Rectal smooth muscle tissue (tissue), 1 donor: ENCODE results near the gene SH3GLB2.
"Not testable (repeated sequence)": the region's sequence is repeated elsewhere in the genome, so short reads cannot be mapped to it uniquely, and the experiment has no call there.

Experiments
- H3K27ac ChIP-seq: one replicate; pipeline ENCODE4 v1.7.0; 2013; ENCODE audit warnings: low read depth, low read length, inconsistent platforms
- H3K27me3 ChIP-seq: one replicate; pipeline ENCODE4 v1.7.0; 2013; ENCODE audit warnings: low read length; ENCODE audit not compliant: control insufficient read depth, insufficient read depth
- H3K36me3 ChIP-seq: one replicate; pipeline ENCODE4 v1.7.0; 2013; ENCODE audit warnings: low read length; ENCODE audit not compliant: control insufficient read depth, insufficient read depth
- H3K4me1 ChIP-seq: one replicate; pipeline ENCODE4 v1.7.0; 2013; ENCODE audit warnings: low read length; ENCODE audit not compliant: control insufficient read depth, insufficient read depth
- H3K4me3 ChIP-seq: one replicate; pipeline ENCODE4 v1.7.0; 2013; ENCODE audit warnings: low read length
- H3K9ac ChIP-seq: one replicate; pipeline ENCODE4 v1.7.0; 2013; ENCODE audit warnings: low read length

The SH3GLB2 gene

DNA sequence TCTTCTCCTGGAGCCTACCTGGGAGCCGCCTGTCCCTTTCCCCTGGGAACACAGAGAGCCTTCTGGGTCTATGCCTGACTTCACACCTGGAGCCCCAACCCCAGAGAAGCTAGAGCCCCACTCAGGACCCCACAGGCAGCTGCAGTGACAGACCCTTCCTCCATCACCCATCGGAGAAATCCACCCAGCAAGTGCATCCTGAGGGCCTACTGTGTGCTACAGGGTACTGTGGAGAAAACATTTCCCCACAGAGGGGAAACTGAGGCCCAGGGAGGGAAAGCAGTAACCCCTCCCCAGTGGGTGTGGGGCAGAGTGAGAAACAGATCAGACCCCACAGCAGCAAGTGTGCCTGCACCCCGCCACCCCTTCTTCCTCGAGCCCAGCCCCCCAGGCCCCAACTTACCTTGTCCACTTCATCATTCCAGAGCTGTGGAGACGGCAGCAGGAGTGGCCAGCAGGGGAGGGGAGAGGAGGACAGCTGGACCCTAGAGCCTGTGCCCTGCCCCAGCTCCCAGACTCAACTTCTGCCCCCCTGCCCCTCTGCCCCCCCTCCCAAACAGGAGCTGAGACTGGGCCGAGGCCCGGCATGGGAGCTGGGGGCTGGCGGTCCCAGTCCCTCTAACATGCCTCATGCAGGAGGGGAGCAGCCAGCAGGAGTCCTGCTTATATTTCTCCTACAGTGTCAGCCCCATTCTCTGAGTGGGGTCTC lies 17.7 kb downstream of the SH3GLB2 start:
- no peak overlapping the region for H3K9ac ChIP-seq
- H3K27ac ChIP-seq, result no peak overlapping the region
- H3K4me3 ChIP-seq, result no peak overlapping the region
- H3K27me3 ChIP-seq, result no peaks in the 10 kb centered on the region
- peaks cover 3% of the 10 kb centered on the region for H3K4me1 ChIP-seq
- peaks cover 41% of the 10 kb centered on the region for H3K36me3 ChIP-seq

DNA sequence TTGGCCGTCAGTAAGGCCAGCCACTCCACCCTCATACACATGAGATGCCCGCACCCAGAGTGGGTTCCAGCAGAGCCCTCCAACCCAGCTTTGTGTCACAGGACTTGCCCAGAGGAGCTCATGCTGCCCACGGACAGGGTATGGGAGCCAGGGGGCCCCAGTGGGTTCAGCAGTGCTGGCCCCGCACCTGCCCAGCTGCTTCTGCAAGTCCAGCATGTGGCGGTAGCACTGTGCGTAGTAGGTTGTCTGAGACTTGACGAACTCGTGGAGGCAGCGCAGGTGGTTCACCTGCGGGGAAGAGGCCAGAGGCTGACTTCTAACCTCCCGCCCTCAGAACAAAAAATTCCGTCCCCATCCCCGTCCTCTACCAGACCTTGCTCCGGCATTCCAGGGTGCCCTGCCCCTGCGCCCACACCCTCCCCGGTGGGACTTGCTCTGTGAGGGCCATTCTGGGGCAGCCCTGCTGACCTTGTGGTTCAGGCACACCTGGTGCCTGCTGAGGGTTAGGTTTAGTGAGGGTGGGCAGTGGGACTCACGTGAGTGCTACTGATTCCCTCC lies 18.5 kb downstream of the SH3GLB2 start:
- H3K36me3 ChIP-seq, result peaks cover 43% of the 10 kb centered on the region
- H3K4me1 ChIP-seq, result peaks cover 3% of the 10 kb centered on the region
- no peak overlapping the region for H3K27ac ChIP-seq
- no peaks in the 10 kb centered on the region for H3K27me3 ChIP-seq
- H3K9ac ChIP-seq, result no peak overlapping the region
- H3K4me3 ChIP-seq, result no peak overlapping the region

GRCh38 chr9:129008986-129009583 lies 19.0 kb downstream of the SH3GLB2 start:
- Histone ChIP-seq H3K27ac (no peak overlapping the region), H3K9ac (no peak overlapping the region), H3K36me3 (peaks cover 38% of the 10 kb centered on the region), H3K4me3 (no peak overlapping the region), H3K27me3 (no peaks in the 10 kb centered on the region), H3K4me1 (peaks cover 3% of the 10 kb centered on the region)

DNA sequence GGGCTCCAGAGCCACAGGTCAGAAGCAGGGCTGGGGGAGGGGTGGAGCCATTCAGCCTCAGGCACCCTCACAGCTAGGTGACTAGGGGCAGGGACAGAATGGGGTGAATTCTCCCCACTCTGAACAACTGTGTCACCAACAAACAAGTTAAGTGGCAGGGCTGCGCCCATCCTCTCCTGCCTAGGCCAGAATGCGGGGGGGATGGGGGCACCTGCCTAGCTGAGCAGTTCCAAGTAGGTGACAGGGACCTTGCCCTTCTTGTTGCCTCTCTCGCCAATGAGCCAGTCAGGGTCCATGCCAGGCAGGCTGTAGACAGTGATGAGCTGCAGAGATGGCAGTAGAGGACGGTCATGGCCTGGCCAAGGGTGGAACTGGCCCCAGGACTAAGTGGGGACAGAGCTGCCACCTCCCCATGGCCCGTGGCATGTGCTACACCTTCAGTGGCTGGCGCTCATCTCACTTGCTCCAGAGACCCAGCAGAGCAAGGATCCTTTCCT lies 19.6 kb downstream of the SH3GLB2 start:
- no peak overlapping the region for H3K4me3 ChIP-seq
- no peaks in the 10 kb centered on the region for H3K27me3 ChIP-seq
- H3K4me1 ChIP-seq, result peaks cover 3% of the 10 kb centered on the region
- H3K27ac ChIP-seq, result no peak overlapping the region
- no peak overlapping the region for H3K9ac ChIP-seq
- H3K36me3 ChIP-seq, result peaks cover 35% of the 10 kb centered on the region

DNA sequence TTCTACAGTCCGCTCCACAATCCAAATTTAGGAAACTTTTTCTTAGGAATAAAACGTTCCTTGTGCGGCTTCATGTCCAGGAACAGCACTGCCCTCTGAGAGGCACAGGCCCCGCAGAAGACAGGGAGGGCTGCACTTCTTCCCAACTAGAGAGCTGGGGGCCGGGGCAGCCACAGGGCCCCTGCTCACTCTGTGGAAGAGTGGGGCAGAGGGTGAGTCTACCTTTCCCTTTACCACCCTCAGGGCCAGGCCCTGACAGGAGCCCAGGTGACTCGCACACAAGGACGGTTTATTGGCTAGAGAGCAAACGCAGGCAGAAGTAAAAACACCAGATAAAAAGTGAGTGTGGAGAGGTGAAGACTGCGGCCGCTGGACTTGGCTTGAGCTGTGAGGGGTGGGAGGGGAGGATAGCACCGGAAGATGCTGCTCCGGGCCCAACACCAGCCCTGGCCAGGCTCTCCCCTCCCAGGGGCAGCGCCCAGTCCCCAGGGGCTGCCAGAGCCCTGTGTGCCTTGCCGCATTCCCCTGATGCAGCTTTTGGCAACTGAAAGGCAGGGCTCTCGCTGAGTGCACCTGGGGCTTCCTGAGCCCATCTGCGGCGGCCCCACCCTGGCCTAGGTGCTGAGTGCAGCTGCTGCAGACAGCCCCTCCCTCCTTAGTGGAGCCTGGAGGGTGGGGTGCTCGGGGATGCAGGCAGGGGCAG lies 20.2 kb downstream of the SH3GLB2 start:
- no peak overlapping the region for H3K9ac ChIP-seq
- H3K27ac ChIP-seq, result no peak overlapping the region
- H3K36me3 ChIP-seq, result peaks cover 35% of the 10 kb centered on the region

GRCh38 chr9:129007035-129007765 lies 20.9 kb downstream of the SH3GLB2 start:
- H3K4me1 ChIP-seq, result peaks cover 3% of the 10 kb centered on the region
- no peak overlapping the region for H3K9ac ChIP-seq
- H3K36me3 ChIP-seq, result peaks cover 37% of the 10 kb centered on the region
- peak overlapping the region; percentile 32 for H3K27ac ChIP-seq
- no peaks in the 10 kb centered on the region for H3K27me3 ChIP-seq
- H3K4me3 ChIP-seq, result no peak overlapping the region

More for the DNA sequence above, 20.2 kb downstream of the SH3GLB2 start:
- no peak overlapping the region for H3K4me3 ChIP-seq
- H3K4me1 ChIP-seq, result peaks cover 3% of the 10 kb centered on the region
- no peaks in the 10 kb centered on the region for H3K27me3 ChIP-seq

GRCh38 chr9:129006328-129007034 lies 21.6 kb downstream of the SH3GLB2 start:
- H3K9ac ChIP-seq, result no peak overlapping the region

DNA sequence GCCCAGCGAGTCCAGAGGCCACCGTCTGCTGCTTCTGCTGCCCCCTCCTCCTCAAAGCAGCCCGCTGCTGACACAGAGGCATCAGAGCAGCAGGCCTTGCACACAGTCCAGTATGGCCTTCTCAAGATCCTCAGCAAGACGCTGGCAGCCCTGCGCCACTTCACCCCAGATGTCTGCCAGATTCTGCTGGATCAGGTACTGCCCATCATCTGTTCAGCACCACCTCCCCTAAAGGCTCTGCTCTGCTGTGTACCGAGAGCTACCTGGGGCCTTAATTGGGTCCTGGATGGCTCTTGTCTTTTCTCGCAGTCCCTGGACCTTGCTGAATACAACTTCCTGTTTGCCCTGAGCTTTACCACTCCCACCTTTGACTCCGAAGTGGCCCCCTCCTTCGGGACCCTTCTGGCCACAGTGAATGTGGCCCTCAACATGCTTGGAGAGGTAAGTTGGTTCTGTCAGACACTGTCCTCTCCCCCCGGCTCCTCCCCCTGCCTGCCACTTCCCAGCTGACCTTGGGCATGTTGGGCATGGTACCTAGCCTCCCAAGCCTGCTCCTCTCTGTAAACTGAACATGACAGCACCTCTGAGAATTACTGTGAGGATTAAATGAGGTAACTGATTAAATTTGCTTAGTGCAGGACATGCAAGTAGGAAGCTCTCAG lies 22.7 kb downstream of the SH3GLB2 start:
- Histone ChIP-seq H3K4me1 (peaks cover 3% of the 10 kb centered on the region), H3K36me3 (peaks cover 39% of the 10 kb centered on the region), H3K27ac (no peak overlapping the region), H3K27me3 (no peaks in the 10 kb centered on the region), H3K4me3 (no peak overlapping the region), H3K9ac (no peak overlapping the region)

More at GRCh38 chr9:129006328-129007034, 21.6 kb downstream of the SH3GLB2 start:
- Histone ChIP-seq H3K4me1 (peaks cover 3% of the 10 kb centered on the region), H3K36me3 (peaks cover 43% of the 10 kb centered on the region), H3K27me3 (no peaks in the 10 kb centered on the region), H3K27ac (no peak overlapping the region), H3K4me3 (no peak overlapping the region)

DNA sequence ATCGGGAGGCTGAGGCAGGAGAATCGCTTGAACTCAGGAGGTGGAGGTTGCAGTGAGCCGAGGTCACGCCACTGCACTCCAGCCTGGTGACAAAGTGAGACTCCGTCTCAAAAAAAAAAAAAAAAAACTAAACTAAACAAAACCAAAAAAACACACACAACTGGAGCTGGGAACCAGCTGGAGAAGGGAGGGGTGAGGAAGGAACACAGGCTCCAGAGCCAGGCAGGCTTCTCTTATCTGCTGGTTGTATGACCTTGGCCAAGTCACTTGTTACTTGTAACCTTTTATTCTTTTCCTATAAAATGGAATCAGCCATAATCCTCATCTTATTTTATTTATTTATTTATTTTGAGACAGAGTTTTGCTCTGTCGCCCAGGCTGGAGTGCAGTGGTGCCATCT lies 24.0 kb downstream of the SH3GLB2 start:
- H3K9ac ChIP-seq, H3K27ac ChIP-seq, H3K4me3 ChIP-seq, H3K27me3 ChIP-seq, H3K4me1 ChIP-seq: not testable (repeated sequence)
- peaks cover 44% of the 10 kb centered on the region for H3K36me3 ChIP-seq

- no peak overlapping the region for H3K4me3 ChIP-seq
- H3K27ac ChIP-seq, result no peak overlapping the region
- H3K27me3 ChIP-seq, result no peaks in the 10 kb centered on the region
- peaks cover 46% of the 10 kb centered on the region for H3K36me3 ChIP-seq
- peaks cover 3% of the 10 kb centered on the region for H3K4me1 ChIP-seq
- no peak overlapping the region for H3K9ac ChIP-seq
These were observed 25.1 kb downstream of the SH3GLB2 start for GRCh38 chr9:129002992-129003391.
